Measurements from ENCODE around the gene PCSK6.
"Not testable (repeated sequence)": the region's sequence is repeated elsewhere in the genome, so short reads cannot be mapped to it uniquely, and the experiment has no call there.

PCSK6 gene

GRCh38 chr15:101357885-101358284 lies 131.6 kb downstream of the PCSK6 start:
- no peak for DNase-seq (ENCODE audit: low read depth, low spot score)

GRCh38 chr15:101357333-101357732 lies 132.2 kb downstream of the PCSK6 start:
- no peak for DNase-seq (ENCODE audit: low read depth, low spot score)

- DNase-seq (ENCODE audit: low read depth, low spot score) = not testable (repeated sequence)
These were observed 132.9 kb downstream of the PCSK6 start for GRCh38 chr15:101356512-101357172.

DNA sequence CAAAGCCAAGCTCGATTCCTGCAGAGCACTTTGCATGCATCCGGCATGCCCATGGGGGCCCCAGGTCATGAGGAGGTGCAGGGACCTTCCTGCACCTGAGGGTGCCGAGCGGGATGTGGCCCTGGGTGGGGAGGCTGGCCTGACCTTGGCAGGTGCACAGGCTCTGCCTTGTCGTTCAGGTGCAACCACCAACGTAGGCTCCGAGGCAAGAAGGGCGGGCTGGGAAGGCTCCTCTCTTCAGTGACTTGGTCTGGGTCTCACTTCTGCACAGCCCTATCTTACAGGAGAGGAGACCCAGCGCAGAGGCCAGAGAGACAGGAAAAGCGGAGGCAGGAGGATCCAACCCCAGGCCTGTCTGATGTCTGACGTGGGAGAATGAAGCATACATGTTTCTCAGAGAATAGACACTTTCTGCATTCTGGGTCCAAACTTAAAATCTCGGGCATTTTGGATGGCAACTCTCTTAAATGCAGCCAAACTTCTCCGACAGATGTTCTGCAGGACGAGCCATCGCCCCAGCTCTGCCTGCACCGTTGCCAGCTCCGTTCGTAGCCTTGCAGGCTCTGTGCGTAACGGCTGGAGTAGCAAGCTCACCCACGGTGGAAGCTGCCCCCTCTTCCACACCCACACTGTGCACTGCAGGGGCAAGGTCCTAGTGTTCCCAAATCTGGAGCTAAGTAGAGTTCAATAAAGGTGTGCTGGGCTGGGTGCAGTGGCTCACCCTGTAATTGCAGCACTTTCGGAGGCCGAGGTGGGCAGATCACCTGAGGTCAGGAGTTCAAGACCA lies 133.6 kb downstream of the PCSK6 start:
- DNase-seq (ENCODE audit: low read depth, low spot score) = no peak

DNA sequence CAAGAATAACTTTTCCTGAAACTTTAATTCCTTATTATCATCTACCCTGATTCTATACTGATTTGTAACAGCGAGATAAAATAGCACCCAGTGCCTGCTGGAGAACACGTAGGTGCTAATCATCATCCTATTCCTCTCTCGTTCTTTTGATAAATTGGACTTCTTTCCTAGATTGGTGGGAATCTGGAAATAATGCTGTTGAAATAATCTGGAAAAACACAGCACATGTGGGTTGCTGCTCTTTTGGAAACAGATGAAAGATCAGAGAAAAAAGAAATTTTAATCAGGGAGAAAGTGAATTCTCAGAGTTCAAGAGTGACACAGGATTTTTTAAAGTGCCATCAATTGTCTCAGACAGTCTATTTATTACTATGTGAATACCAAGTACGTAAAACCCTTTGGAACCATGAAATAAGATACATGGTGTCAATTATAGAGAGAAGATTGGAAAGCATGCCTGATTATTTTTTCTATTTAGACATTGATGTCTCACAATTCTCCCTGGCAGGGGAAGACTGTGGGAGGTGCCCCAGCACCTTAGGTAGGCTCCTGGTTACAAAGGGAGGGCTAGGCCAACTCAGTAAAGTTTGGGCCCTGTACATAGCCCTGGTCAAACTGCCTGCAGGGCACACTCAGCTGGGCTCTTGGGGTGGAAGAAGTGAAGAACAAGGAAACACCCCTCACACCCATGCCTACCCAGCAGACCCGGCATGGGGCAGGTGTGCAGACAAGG lies 134.4 kb downstream of the PCSK6 start:
- DNase-seq (ENCODE audit: low read depth, low spot score) = no peak

DNA sequence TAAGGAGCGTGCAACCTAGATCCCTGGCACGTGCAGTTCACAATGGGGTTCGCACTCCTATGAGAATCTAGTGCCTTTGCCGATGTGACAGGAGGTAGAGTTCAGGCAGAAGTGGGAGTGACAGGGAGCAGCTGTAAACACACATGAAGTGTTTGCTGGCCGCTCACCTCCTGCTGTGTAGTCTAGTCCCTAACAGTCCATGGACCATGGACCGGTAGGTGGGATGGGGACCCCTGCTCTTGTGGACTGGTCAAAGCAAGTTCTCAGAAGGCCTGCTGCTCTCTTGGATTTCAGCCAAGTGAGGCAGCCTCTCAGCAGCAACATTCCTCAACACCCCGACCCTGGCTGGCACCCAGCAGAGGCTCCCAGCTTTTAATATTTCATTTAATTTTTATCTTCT lies 136.3 kb downstream of the PCSK6 start:
- no peak for DNase-seq (ENCODE audit: low read depth, low spot score)

DNA sequence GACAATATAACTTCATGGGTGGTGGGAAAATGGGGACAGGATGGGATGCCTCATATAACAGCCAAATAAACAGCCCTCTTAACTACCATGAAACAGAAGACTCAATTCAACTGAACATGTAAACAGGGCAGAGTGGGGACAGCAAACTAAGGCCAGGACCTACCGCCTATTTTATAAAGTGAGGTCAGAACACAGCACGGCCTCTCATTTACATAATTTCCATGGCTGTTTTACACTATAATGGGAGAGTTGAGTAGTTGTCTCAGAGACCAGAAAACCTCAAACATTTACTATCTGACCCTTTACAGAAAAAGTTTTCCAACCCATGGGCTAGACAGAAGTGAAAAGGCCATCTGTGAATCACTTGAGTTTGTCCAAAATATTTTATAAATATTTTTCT lies 137.8 kb downstream of the PCSK6 start:
- no peak for DNase-seq (ENCODE audit: low read depth, low spot score)

DNA sequence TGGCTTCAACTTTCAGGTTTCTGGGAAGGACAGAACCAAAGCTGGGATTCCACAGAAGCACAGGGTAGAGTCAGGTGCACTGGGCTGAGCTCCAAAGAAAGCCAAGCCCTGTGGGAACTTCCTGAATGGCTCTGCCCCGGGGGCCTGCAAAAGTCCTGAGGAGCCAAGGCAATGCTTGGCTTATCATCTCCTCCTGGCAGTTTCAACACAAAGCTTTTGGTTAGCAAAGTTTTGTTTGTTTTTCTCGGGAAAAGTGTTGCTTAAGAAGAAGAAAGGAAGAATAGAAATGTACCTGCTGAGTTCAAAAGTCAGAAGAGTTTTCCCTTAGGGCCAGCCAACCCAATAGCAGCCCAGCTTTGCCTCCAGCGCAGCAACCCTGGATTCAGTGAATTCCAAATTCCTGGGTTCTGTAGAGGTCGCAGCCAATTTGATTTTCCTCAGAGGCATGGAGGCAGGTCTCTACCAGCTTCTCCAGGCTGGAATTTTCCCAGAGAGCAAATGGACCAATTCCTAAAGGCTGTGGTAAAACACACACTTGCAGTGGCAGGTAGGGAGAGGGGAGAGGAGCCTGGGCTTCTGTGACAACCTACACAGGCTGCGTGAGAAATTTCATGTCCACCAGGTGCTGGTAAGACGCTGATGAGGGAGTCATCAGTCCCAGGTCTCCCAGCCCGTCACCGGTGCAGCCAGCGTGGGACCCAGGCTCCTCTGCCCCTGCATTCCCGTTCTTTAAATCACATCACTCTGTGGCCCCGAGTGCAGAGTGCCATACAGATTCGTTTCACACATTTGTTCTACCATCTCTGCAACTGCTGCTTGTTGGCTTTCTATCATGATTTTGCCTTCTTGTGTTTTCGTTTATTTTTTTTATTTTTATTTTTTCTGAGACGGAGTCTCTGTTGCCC lies 140.2 kb downstream of the PCSK6 start:
- no peak for DNase-seq (ENCODE audit: low read depth, low spot score)

DNA sequence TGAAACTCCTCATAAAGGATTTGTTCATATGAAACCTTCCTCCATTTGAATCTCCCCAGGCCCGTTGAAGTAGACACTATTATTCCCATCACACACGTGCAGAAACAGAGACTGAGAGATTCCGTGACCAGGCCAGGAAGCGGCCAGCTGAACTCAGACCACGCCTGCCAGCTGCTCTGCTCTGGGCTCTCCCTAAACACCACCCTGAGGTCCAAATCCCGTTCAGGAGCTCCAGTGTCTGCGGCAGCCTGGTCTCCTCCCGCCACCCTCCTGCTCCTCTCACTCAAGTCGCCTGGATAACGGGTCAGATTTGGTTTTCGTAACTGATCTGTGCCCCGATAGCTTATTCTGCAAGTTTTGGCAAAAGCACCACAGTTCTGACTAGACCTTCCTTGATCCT lies 140.9 kb downstream of the PCSK6 start:
- DNase-seq (ENCODE audit: low read depth, low spot score) = no peak

DNA sequence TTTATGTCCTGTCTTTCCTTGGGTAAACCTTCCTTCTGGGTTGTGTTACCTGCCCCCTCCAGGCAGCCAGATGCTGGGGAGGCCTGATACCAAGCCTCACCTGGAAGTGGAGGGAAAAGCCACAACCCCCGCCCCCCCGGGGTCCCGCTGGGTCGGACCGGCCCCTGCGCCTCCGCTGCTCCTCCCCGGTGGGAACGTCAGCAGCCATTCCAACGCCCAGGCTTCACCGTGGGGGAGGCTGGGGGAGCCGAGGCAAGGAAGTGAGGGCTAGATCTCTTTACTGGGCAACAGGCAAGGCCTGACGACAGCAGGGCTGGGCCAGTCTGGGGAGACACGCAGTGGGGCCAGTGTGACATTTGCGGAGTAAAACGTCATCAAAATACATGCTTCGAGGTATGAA lies 141.5 kb downstream of the PCSK6 start:
- no peak for DNase-seq (ENCODE audit: low read depth, low spot score)

GRCh38 chr15:101347454-101347853 lies 142.1 kb downstream of the PCSK6 start:
- DNase-seq (ENCODE audit: low read depth, low spot score) = no peak

GRCh38 chr15:101346928-101347327 lies 142.6 kb downstream of the PCSK6 start:
- no peak for DNase-seq (ENCODE audit: low read depth, low spot score)

- no peak for DNase-seq (ENCODE audit: low read depth, low spot score)
These were observed 147.5 kb downstream of the PCSK6 start for GRCh38 chr15:101342056-101342455.

DNA sequence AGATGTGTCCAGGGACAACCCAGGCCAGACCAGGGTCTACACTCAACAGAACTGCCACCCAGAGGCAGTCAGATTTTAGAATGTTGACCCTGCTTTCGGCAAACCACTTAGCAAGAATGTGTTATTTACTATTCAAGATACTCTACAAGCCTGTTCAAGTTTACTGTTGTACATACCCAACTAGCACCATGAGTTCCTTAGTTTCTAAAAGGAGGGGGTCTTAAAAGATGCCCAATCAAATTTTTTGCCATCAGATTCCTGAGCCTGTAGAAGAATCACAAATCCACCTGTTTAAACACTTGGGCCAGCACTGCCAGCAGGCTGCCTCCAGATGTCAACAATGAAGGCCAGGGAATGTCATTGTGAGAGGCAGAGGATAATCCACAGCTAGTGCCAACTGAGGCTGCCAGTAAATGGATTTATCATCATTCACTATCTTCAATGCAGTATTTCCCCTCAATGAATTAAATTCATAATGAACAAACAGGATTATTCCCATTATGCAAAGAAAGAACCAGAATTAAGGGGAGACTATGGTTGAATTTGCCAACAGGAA lies 150.9 kb downstream of the PCSK6 start:
- DNase-seq (ENCODE audit: low read depth, low spot score) = no peak

DNA sequence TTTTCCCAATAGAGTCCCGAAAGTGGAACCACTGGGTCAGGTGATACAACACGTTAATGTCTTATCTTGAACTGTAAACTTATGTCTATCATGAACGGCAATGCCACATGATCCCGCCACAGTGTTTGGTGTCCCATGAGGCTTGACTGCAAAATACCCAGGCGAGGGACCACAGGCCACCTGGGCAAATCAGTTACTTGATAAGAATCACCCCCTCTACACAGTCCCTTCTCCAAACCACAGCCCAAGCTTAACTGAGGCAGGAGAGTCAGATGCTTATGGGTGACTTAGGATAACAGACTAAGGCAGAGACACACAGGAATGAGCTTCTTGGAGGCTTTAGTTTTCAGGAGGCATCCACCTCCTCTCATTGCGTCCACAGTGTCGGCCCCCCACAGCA lies 151.5 kb downstream of the PCSK6 start:
- no peak for DNase-seq (ENCODE audit: low read depth, low spot score)

GRCh38 chr15:101333907-101334789 lies 155.4 kb downstream of the PCSK6 start:
- peak; percentile 17 for DNase-seq (ENCODE audit: low read depth, low spot score)

GRCh38 chr15:101332061-101332467 lies 157.4 kb downstream of the PCSK6 start:
- no peak for DNase-seq (ENCODE audit: low read depth, low spot score)

- no peak for DNase-seq (ENCODE audit: low read depth, low spot score)
These were observed 159.6 kb downstream of the PCSK6 start for GRCh38 chr15:101329867-101330380.

GRCh38 chr15:101329309-101329863 lies 160.1 kb downstream of the PCSK6 start:
- DNase-seq (ENCODE audit: low read depth, low spot score) = no peak

GRCh38 chr15:101328001-101328400 lies 161.5 kb downstream of the PCSK6 start:
- DNase-seq (ENCODE audit: low read depth, low spot score) = no peak

Data from activated CD4-positive, CD25-positive, alpha-beta regulatory T cell treated with anti-CD3 and anti-CD28 coated beads, Interleukin-2, amount 50 U/mL, for 16 hours (primary cell).